ENCODE measurements around the gene PRR19.

The PRR19 gene

GRCh38 chr19:42283188-42284065 is 18.5 kb upstream of the PRR19 start:
- DNase-seq (ENCODE audit: low read depth in 3 of 3, low spot score in 1 of 3): peak; percentile 92 to 95 (median 93)

GRCh38 chr19:42284066-42284501 is 17.8 kb upstream of the PRR19 start:
- peak; percentile 54 to 72 (median 65) for DNase-seq (ENCODE audit: low read depth in 3 of 3, low spot score in 1 of 3)

- DNase-seq (ENCODE audit: low read depth in 3 of 3, low spot score in 1 of 3): no peak
Observed at GRCh38 chr19:42284591-42285341, 17.2 kb upstream of the PRR19 start.

GRCh38 chr19:42285541-42285941 is 16.4 kb upstream of the PRR19 start:
- no peak for DNase-seq (ENCODE audit: low read depth in 3 of 3, low spot score in 1 of 3)

- DNase-seq (ENCODE audit: low read depth in 3 of 3, low spot score in 1 of 3): no peak
Observed at GRCh38 chr19:42285988-42286348, 16.0 kb upstream of the PRR19 start.

GRCh38 chr19:42286349-42287016 is 15.4 kb upstream of the PRR19 start:
- DNase-seq (ENCODE audit: low read depth in 3 of 3, low spot score in 1 of 3): no peak

- no peak for DNase-seq (ENCODE audit: low read depth in 3 of 3, low spot score in 1 of 3)
Observed at GRCh38 chr19:42287017-42287826, 14.7 kb upstream of the PRR19 start.

GRCh38 chr19:42287827-42288107 is 14.2 kb upstream of the PRR19 start:
- DNase-seq (ENCODE audit: low read depth in 3 of 3, low spot score in 1 of 3): no peak

GRCh38 chr19:42288387-42288786 is 13.5 kb upstream of the PRR19 start:
- no peak for DNase-seq (ENCODE audit: low read depth in 3 of 3, low spot score in 1 of 3)

- no peak for DNase-seq (ENCODE audit: low read depth in 3 of 3, low spot score in 1 of 3)
Observed at GRCh38 chr19:42288881-42289555, 12.9 kb upstream of the PRR19 start.

- DNase-seq (ENCODE audit: low read depth in 3 of 3, low spot score in 1 of 3): no peak
Observed at GRCh38 chr19:42289556-42290041, 12.3 kb upstream of the PRR19 start.

- no peak for DNase-seq (ENCODE audit: low read depth in 3 of 3, low spot score in 1 of 3)
Observed at GRCh38 chr19:42290136-42290522, 11.8 kb upstream of the PRR19 start.

GRCh38 chr19:42290523-42291434 is 11.2 kb upstream of the PRR19 start:
- peak in 2 of 3 donors; percentile 38 to 45 for DNase-seq (ENCODE audit: low read depth in 3 of 3, low spot score in 1 of 3)

GRCh38 chr19:42291435-42291810 is 10.5 kb upstream of the PRR19 start:
- no peak for DNase-seq (ENCODE audit: low read depth in 3 of 3, low spot score in 1 of 3)

GRCh38 chr19:42292042-42292960 is 9.6 kb upstream of the PRR19 start:
- DNase-seq (ENCODE audit: low read depth in 3 of 3, low spot score in 1 of 3): no peak

GRCh38 chr19:42292963-42293362 is 9.0 kb upstream of the PRR19 start:
- no peak for DNase-seq (ENCODE audit: low read depth in 3 of 3, low spot score in 1 of 3)

- no peak for DNase-seq (ENCODE audit: low read depth in 3 of 3, low spot score in 1 of 3)
Observed at GRCh38 chr19:42293540-42293939, 8.4 kb upstream of the PRR19 start.

- DNase-seq (ENCODE audit: low read depth in 3 of 3, low spot score in 1 of 3): no peak
Observed at GRCh38 chr19:42293948-42294347, 8.0 kb upstream of the PRR19 start.

Data from stimulated activated CD4-positive, alpha-beta T cell treated with anti-CD3 and anti-CD28 coated beads, TNF-alpha, amount 100 ng/mL, for 1 hour (primary cell).